Ishikawa (cell line): Measurements from ENCODE around the gene CLMN.

ENCODE experiments used
- CEBPB ChIP-seq: IDR thresholded peaks from 2 replicates; pipeline ENCODE4 v1.6.1; 2012
- CREB1 ChIP-seq: IDR thresholded peaks from 2 replicates; pipeline ENCODE4 v1.6.1; 2012; ENCODE audit warnings: low read depth
- EGR1 ChIP-seq: IDR thresholded peaks from 2 replicates; pipeline ENCODE4 v1.6.1; 2012
- EP300 ChIP-seq: IDR thresholded peaks from 2 replicates; pipeline ENCODE4 v1.6.1; 2012; ENCODE audit warnings: borderline replicate concordance
- FOXM1 ChIP-seq: IDR thresholded peaks from 2 replicates; pipeline ENCODE4 v1.6.1; 2012; ENCODE audit warnings: low read depth, borderline replicate concordance
- NFIC ChIP-seq: IDR thresholded peaks from 2 replicates; pipeline ENCODE4 v1.6.1; 2012
- RAD21 ChIP-seq: IDR thresholded peaks from 2 replicates; pipeline ENCODE4 v1.6.1; 2012; ENCODE audit warnings: low read depth
- REST ChIP-seq: IDR thresholded peaks from 2 replicates; pipeline ENCODE4 v1.6.1; 2012; ENCODE audit warnings: low read depth, mild to moderate bottlenecking
- TAF1 ChIP-seq: IDR thresholded peaks from 2 replicates; pipeline ENCODE4 v1.6.1; 2012; ENCODE audit warnings: low read depth, mild to moderate bottlenecking
- TCF12 ChIP-seq: IDR thresholded peaks from 2 replicates; pipeline ENCODE4 v1.6.1; 2012; ENCODE audit warnings: low read depth
- TEAD4 ChIP-seq: IDR thresholded peaks from 2 replicates; pipeline ENCODE4 v1.6.1; 2012
- USF1 ChIP-seq: IDR thresholded peaks from 2 replicates; pipeline ENCODE4 v1.6.1; 2012
- YY1 ChIP-seq: IDR thresholded peaks from 2 replicates; pipeline ENCODE4 v1.6.1; 2012; ENCODE audit warnings: low read depth
- ZBTB7A ChIP-seq: IDR thresholded peaks from 2 replicates; pipeline ENCODE4 v1.6.1; 2012; ENCODE audit warnings: low read depth
- TF ChIP-seq, protein P1 (sequence below): IDR thresholded peaks from 2 replicates; pipeline ENCODE4 v1.6.1; 2012

CLMN gene

DNA sequence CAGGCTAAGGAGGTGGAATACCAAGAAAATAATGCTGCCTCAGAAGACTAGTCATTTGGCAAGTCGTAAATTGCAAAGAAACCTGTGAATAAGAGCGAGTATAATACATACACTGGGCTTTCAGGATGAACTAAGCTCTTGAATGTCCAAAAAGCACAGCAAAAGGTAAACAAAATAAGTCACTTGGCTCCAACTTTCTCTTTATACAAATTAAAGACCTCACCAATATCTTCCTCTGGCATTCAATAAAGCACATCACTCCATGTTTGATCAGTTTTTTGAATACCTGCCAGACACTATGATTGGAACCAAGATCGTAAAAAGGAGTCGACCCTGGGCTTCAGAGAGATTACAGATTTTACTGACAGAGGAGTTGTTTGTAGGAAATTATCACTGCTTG is 165.8 kb downstream of the CLMN start:
- TF ChIP-seq CEBPB = no peak
- TF ChIP-seq FOXM1 = no peak
- no peak for TF ChIP-seq YY1
- no peak for TF ChIP-seq EP300
- no peak for TF ChIP-seq TEAD4
- TF ChIP-seq NFIC = no peak
- no peak for TF ChIP-seq USF1
- TF ChIP-seq EGR1 = no peak
- no peak for TF ChIP-seq TAF1
- TF ChIP-seq, protein P1, sequence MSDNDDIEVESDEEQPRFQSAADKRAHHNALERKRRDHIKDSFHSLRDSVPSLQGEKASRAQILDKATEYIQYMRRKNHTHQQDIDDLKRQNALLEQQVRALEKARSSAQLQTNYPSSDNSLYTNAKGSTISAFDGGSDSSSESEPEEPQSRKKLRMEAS = no peak
- no peak for TF ChIP-seq REST
- TF ChIP-seq RAD21 = no peak
- TF ChIP-seq CREB1 = no peak
- no peak for TF ChIP-seq TCF12
- no peak for TF ChIP-seq ZBTB7A

DNA sequence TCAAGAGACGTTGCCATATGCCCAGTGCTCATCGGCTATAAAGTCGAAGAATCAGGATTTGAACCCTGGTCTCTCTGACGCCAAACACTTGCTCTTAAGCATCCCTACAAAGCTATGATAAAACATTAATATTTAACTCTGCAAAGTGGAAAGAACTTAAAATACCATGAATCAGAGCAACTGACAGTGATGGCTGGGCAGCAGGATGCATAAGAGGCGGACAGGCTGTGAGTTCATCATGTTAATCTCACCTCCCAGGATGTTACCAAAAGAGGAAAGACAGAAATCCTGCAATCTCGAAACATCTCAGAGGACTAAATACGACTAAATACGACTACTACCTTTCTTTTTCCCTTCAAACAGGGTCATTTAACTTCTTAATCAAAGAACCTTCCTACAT is 168.1 kb downstream of the CLMN start:
- no peak for TF ChIP-seq EP300

- TF ChIP-seq EP300 = no peak
- no peak for TF ChIP-seq TCF12
- no peak for TF ChIP-seq CEBPB
- TF ChIP-seq TAF1 = no peak
- TF ChIP-seq, protein P1 = no peak
- no peak for TF ChIP-seq FOXM1
- no peak for TF ChIP-seq YY1
- TF ChIP-seq ZBTB7A = no peak
- no peak for TF ChIP-seq REST
- no peak for TF ChIP-seq RAD21
- TF ChIP-seq EGR1 = no peak
Measured at GRCh38 chr14:95150910-95151309, 168.8 kb downstream of the CLMN start.

- no peak for TF ChIP-seq EP300
- no peak for TF ChIP-seq TAF1
- TF ChIP-seq CREB1 = no peak
- no peak for TF ChIP-seq EGR1
- TF ChIP-seq FOXM1 = no peak
- TF ChIP-seq, protein P1 = no peak
- no peak for TF ChIP-seq CEBPB
- TF ChIP-seq ZBTB7A = no peak
- no peak for TF ChIP-seq NFIC
- no peak for TF ChIP-seq TEAD4
- TF ChIP-seq RAD21 = no peak
Measured at GRCh38 chr14:95149441-95149840, 170.3 kb downstream of the CLMN start.

DNA sequence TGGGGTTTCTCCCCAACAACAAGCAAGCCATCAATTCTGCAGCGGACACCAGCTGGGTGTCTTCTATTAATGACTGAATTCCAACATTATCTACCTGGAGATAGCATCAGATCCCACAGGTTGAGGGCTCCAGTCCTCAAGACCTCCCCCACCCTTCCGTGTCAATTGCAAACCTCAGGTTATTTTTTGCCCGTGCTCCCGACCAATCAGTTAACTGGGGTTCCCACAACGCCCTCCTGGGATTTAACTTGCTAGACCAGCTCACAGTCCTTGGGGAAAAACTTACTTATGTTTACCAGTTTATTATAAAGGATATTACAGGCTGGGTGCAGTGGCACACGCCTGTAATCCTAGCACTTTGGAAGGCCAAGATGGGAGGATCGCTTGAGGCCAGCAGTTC is 172.1 kb downstream of the CLMN start:
- no peak for TF ChIP-seq RAD21
- TF ChIP-seq USF1 = no peak
- no peak for TF ChIP-seq CEBPB
- TF ChIP-seq, protein P1 = no peak
- TF ChIP-seq TAF1 = no peak
- TF ChIP-seq TEAD4 = no peak
- TF ChIP-seq NFIC = no peak
- TF ChIP-seq YY1 = no peak
- no peak for TF ChIP-seq FOXM1
- no peak for TF ChIP-seq CREB1
- no peak for TF ChIP-seq TCF12

GRCh38 chr14:95146079-95146771 is 173.5 kb downstream of the CLMN start:
- TF ChIP-seq YY1 (no peak), EP300 (no peak), EGR1 (no peak), USF1 (no peak), TEAD4 (no peak), CREB1 (no peak)
